HG02884 (cell line): ENCODE measurements around the gene ACSM3.
"Not testable (repeated sequence)": the region's sequence is repeated elsewhere in the genome, so short reads cannot be mapped to it uniquely, and the experiment has no call there.

Experiments used
- ATAC-seq: cut with Tn5 transposase; IDR thresholded peaks from one replicate; pipeline ENCODE4 v1.9.1; 2021; ENCODE audit warnings: mild to moderate bottlenecking, moderate library complexity; ENCODE audit not compliant: unreplicated experiment

The ACSM3 gene

GRCh38 chr16:20803561-20804214 is 39.9 kb downstream of the ACSM3 start:
- ATAC-seq, result no peak

DNA sequence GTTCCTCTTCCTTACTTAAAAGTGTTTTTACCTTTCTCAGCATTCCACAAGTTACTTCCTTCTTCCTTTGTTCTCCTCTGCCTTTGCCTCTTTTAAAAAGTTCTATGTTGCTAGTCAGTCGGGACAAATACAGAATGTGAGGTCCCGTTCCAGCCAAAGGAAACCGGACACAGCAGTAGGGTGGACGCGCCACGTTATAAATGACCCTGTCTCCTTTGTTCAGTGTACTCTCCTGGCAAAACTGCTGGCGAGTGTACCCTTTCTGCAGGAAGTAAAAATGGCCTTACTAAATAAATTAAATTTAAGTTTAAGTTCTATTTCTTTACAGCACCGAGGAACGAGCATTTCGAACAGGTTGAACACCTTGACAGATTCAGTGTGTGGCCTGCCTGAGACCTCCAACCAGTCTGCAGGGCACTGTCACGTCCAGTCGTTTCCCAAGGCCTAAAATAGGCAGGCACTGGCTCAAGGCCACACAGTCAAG is 41.9 kb downstream of the ACSM3 start:
- not testable (repeated sequence) for ATAC-seq

DNA sequence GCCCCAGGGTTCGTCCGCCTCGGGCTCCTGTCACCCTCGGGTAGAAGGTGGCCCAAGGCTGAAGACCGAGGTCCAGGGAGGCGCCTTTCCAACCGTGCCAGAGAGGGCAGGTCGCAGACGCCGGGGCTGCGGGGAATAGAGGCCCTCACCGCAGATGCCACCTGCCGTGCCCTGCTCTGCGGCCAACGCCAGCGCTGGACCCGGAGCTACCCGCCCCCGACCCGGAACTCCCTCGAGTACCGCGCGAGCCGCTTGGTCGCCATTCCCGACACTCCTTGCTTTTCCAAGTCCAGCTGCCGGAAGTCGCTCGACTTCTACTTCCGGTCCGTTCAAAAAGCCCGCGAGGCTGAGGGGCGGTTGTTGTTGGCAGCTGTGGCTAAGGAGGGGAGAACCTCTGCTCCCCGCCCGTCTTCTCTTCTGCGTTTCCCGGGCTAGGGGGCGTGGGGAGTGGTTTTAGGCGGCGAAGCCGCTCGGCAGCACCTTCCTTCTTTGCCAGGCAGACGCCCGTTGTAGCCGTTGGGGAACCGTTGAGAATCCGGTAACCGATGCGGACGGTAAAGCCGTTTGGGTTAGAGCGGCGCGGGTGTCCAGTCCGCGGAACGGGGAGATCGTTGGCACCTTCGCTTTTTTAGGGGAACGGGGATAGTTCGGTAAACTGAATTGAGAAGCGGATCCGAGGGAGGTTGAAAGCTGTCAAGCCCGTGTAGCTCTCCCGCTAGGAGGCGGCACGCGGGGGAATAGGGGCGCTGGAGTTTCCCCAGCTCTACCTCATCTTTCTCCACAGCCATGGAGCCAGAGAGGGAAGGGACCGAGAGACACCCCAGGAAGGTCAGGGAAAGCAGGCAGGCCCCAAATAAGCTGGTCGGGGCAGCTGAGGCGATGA is 42.6 kb downstream of the ACSM3 start, which contains the start of the genes ERI2 and REXO5:
Gene ERI2, minus strand, starts transcription at position 305 of the 883 bp plus-strand sequence. Its CDS starts 42 bp downstream, at position 263.
Gene REXO5, plus strand, starts transcription at position 360 of the 883 bp plus-strand sequence. Its CDS starts 427 bp downstream, at position 787.
- peak; percentile 84 for ATAC-seq

- no peak for ATAC-seq
Measured at GRCh38 chr16:20807862-20808261, 44.0 kb downstream of the ACSM3 start.

GRCh38 chr16:20811889-20812439 is 48.1 kb downstream of the ACSM3 start:
- ATAC-seq, result no peak

GRCh38 chr16:20812510-20812909 is 48.7 kb downstream of the ACSM3 start:
- no peak for ATAC-seq

GRCh38 chr16:20814784-20815183 is 51.0 kb downstream of the ACSM3 start:
- no peak for ATAC-seq

DNA sequence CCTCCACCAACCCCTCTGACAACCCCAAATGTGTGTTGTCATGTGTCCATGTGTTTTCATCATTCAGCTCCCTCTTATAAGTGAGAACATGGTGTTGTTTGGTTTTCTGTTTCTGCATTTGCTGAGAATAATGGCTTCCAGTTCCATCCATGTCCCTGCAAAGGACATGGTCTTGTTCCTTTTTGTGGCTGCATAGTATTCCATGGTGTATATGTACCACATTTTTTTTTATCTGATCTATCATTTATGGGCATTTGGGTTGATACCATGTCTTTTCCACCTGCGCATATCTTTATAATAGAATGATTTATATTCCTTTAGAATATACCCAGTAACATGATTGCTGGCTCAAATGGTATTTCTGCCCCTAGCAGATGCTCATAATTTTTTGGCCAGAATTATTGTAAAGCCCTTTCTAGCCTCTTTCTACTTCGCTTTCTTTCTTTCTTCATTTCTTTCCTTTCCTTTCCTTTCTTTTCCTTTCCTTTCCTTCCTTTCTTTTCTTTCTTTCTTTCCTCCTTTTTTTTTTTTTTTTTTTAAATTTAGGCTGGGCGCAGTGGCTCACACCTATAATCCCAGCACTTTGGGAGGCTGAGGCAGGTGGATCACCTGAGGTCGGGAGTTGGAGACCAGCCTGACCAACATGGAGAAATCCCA is 55.2 kb downstream of the ACSM3 start:
- no peak for ATAC-seq

GRCh38 chr16:20821682-20822081 is 57.9 kb downstream of the ACSM3 start:
- ATAC-seq, result no peak

GRCh38 chr16:20822521-20823325 is 58.9 kb downstream of the ACSM3 start:
- ATAC-seq, result no peak

GRCh38 chr16:20826039-20826566 is 62.3 kb downstream of the ACSM3 start:
- ATAC-seq, result no peak

GRCh38 chr16:20829536-20829935 is 65.7 kb downstream of the ACSM3 start:
- no peak for ATAC-seq

- no peak for ATAC-seq
Measured at GRCh38 chr16:20830372-20830771, 66.6 kb downstream of the ACSM3 start.

DNA sequence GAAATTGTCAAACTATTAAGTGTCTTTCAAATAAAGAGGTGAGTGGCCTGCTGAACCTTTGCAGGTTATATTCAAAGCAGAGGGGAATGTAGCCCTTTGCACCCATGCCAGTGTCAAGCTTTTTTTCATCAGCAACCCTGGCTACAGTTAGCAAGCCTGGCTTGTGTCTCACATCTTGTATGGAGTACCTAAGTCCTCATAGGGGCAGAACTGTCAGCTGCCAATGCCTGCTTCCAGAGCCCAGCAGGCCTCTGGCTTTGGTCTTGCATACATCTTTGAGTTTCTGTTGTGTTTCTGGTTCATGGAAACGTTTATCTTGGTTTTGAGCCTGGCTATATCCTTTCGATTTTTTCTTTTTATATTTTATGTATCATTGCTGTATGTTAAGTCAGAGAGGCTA is 69.3 kb downstream of the ACSM3 start:
- no peak for ATAC-seq

DNA sequence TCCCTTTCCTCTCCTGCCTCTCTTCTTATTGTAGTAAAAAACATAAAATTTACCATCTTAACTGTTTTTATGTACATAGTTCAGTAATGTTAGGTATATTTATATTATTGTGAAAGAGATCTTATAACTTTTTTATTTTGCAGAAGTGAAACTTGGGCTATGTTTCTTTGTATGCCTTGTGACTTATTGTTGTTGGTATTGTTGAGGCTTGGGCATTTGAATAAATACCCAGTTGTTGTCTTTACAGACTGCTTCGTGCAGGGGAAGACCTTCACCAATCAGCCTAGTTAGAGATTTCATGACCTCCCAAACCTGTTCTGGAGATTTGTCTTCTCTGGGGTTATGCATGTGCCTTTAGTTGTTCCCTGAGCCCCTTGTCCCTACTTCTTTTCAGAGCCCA is 74.4 kb downstream of the ACSM3 start:
- ATAC-seq, result no peak

DNA sequence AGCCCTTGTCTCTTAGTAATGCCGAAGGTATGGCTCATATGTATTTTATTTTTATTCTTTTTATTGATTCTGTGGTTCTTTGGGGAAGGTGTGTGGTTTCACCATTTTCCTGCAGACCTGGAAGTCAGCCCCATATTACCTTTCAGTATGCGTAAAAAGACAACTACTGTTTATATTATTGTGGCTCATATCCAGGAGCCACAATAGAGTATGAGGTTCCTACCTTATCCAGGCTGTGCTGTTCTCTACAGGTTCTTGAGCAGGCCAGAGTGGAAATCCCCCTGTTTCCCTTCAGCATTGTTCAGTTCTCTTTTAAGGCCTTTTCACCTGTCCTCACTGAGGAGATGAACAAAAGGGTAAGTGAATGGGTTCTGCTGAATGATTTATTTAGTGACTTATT is 75.7 kb downstream of the ACSM3 start:
- no peak for ATAC-seq

- ATAC-seq, result no peak
Measured at GRCh38 chr16:20844054-20844453, 80.2 kb downstream of the ACSM3 start.

- ATAC-seq, result no peak
Measured at GRCh38 chr16:20844588-20844987, 80.8 kb downstream of the ACSM3 start.

DNA sequence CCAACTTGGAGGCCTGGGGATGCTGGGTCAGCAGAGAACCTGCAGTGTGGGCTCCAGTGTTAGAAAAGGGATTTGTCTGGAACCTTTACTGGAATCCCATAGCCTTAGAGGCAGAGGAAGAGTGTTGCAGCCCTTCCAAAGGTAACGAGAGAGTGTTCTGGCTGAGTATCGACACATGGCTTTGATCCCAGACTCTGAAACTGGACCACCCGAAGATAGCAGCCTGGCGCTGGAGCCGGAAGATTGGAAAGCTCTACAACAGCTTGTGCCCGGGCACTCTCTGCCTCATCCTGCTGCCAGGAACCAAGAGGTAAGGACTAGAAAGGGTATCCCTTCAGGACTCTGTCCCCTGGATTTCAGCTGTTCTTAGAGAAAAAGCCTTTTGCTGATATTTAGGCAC is 82.2 kb downstream of the ACSM3 start:
- no peak for ATAC-seq

- ATAC-seq, result no peak
Measured at GRCh38 chr16:20846551-20846950, 82.7 kb downstream of the ACSM3 start.
